PFSK-1 (cell line): ENCODE results near the gene EBF4.

Experiments
- FOXP2 ChIP-seq: optimal IDR thresholded peaks from 2 replicates; pipeline ENCODE3; 2011; ENCODE audit warnings: borderline replicate concordance, control low read depth, inconsistent platforms; ENCODE audit not compliant: insufficient read depth; ENCODE audit errors: extremely low read length, extremely low read depth
- POLR2AphosphoS5 ChIP-seq: IDR thresholded peaks from 2 replicates; pipeline ENCODE4 v1.6.1; 2012; ENCODE audit warnings: low read depth, mild to moderate bottlenecking, control low read depth, low read length, moderate library complexity
- SIN3A ChIP-seq: IDR thresholded peaks from 2 replicates; pipeline ENCODE4 v1.6.1; 2012; ENCODE audit warnings: mild to moderate bottlenecking, low read length, moderate library complexity, borderline replicate concordance; ENCODE audit not compliant: insufficient read depth
- TAF1 ChIP-seq: IDR thresholded peaks from 2 replicates; pipeline ENCODE4 v1.6.1; 2012; ENCODE audit warnings: low read length, control low read depth, borderline replicate concordance; ENCODE audit not compliant: insufficient read depth
- TF ChIP-seq, protein P1 (sequence below), 2 experiments: IDR thresholded peaks; 2 replicates each; pipeline versions ENCODE4 v1.6.1 to v1.8.0; 2011 to 2012; ENCODE audit warnings: low read depth in 2 of 2, low read length in 2 of 2, control low read depth in 1 of 2, inconsistent platforms in 1 of 2, mild to moderate bottlenecking in 1 of 2, moderate library complexity in 1 of 2; ENCODE audit not compliant: insufficient read depth in 1 of 2

GRCh38 chr20:2656471-2657117 lies 36.0 kb upstream of the EBF4 start:
- TF ChIP-seq POLR2AphosphoS5 (no peak), TAF1 (no peak), SIN3A (no peak), FOXP2 (no peak)
- TF ChIP-seq, protein P1, sequence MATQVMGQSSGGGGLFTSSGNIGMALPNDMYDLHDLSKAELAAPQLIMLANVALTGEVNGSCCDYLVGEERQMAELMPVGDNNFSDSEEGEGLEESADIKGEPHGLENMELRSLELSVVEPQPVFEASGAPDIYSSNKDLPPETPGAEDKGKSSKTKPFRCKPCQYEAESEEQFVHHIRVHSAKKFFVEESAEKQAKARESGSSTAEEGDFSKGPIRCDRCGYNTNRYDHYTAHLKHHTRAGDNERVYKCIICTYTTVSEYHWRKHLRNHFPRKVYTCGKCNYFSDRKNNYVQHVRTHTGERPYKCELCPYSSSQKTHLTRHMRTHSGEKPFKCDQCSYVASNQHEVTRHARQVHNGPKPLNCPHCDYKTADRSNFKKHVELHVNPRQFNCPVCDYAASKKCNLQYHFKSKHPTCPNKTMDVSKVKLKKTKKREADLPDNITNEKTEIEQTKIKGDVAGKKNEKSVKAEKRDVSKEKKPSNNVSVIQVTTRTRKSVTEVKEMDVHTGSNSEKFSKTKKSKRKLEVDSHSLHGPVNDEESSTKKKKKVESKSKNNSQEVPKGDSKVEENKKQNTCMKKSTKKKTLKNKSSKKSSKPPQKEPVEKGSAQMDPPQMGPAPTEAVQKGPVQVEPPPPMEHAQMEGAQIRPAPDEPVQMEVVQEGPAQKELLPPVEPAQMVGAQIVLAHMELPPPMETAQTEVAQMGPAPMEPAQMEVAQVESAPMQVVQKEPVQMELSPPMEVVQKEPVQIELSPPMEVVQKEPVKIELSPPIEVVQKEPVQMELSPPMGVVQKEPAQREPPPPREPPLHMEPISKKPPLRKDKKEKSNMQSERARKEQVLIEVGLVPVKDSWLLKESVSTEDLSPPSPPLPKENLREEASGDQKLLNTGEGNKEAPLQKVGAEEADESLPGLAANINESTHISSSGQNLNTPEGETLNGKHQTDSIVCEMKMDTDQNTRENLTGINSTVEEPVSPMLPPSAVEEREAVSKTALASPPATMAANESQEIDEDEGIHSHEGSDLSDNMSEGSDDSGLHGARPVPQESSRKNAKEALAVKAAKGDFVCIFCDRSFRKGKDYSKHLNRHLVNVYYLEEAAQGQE (IDR thresholded peaks at IDR 0.05; ENCODE audit: insufficient read depth in 1 of 2, low read depth in 2 of 2, low read length in 2 of 2) = no peak
